Peyer's patch (tissue), 4 donors: Measurements from ENCODE around the gene GPX5. TPM values are rescaled to one million over a fixed set of nuclear protein-coding genes. Genes with fewer than 3 reads are reported as not detected.

Source experiments
- DNase-seq, 3 donors: peaks; one replicate each; pipeline ENCODE4 v3.0.0-alpha.2; 2017 to 2019
- H3K27ac ChIP-seq, 4 donors: fragments of 200-600 bp; sonication (generic); one replicate each; pipeline ENCODE4 v1.5.1; 2016 to 2019
- H3K27me3 ChIP-seq, 2 donors: fragments of 200-600 bp; sonication (generic); one replicate each; pipeline ENCODE4 v1.5.1; 2019
- H3K36me3 ChIP-seq, 3 donors: fragments of 200-600 bp; sonication (generic); one replicate each; pipeline ENCODE4 v1.5.1; 2016 to 2019
- H3K4me1 ChIP-seq, 4 donors: fragments of 200-600 bp; sonication (generic); one replicate each; pipeline ENCODE4 v1.5.1; 2016 to 2019
- H3K4me3 ChIP-seq, 4 donors: fragments of 200-600 bp; sonication (generic); 1 replicate in 3 of 4; 2 replicates in 1 of 4; pipeline ENCODE4 v1.5.1; 2016 to 2019; ENCODE audit warnings: mild to moderate bottlenecking in 1 of 4
- H3K9me3 ChIP-seq, 4 donors: fragments of 200-600 bp; sonication (generic); one replicate each; pipeline ENCODE4 v1.5.1; 2016 to 2019; ENCODE audit warnings: mild to moderate bottlenecking in 1 of 4
- POLR2A ChIP-seq, 2 donors: fragments of 450-650 bp; IDR thresholded peaks; one replicate each; pipeline ENCODE4 v1.5.1; 2017; ENCODE audit warnings: antibody characterized with exemption in 2 of 2, mild to moderate bottlenecking in 2 of 2, moderate library complexity in 2 of 2
- total RNA-seq, 4 donors: library from RNA; depleted of rRNA; stranded (reverse); fragments of >200 nt; gene quantifications; one replicate each; pipeline ENCODE4 v1.1.0, GENCODE V29; 2016
- TF ChIP-seq, protein P1 (sequence below), 6 experiments: fragments of 450-650 bp in 4 of 6; fragments of 200-600 bp in 2 of 6; sonication (generic) in 1 of 6; IDR thresholded peaks; one replicate each; pipeline ENCODE4 v1.5.1; 2017 to 2019; ENCODE audit warnings: antibody characterized with exemption in 6 of 6, mild to moderate bottlenecking in 3 of 6, moderate library complexity in 1 of 6

GPX5 gene
- total RNA-seq, 4 donors from 2014 or later = not detected

DNA sequence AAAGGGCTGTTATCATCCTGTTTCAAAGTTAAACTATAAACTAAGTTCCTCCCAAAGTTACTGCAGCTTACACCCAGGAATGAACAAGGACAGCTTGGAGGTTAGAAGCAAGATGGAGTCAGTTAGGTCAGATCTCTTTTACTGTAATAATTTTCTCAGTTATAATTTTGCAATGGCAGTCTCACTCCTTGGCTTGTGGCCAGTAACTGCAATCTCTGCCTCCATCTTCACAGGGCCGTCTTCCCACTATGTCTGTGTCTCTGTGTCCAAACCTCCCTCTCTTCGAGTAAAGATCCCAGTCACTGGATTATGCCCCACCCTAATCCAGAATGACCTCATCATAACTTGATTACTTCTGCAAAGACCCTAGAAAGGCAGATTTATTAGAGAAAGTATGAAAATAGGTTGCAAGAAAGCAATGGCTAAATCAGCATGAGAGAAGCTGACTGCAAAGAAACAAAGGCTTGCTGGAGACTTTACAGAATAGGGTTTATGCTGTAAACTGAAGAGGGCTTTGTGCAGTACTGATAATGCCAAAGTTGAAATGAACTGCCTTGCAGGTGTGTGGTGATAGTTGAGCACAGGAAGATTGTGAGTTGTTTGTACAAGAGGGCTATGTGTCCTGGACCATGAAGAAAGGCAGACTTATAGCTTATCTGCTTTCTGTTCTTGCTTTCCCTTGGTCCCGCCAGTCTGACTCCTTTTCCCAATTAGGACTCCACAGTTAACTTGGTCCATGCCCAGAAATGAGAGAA, 38.5 kb upstream of the GPX5 start:
- H3K4me3 ChIP-seq = no peak overlapping the region

DNA sequence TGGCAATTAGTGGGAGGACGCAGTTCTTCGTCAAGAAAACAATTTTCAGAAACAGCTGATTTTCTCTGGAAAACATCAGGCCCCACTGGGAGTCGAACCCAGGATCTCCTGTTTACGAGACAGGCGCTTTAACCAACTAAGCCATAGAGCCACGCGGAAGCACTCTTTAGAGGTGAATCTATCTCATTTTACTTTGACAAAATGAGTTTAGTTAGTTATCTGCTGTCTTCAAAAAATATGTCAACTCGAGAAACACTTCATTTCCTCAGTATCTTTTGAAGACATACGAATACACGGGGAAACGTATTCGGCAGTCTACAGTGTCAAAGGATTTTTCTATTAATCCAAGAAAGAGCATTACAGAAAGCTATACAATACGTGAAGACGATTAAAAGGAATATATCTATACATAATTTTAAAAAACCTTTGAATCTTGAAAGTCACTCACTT, 36.7 kb upstream of the GPX5 start:
- H3K27ac ChIP-seq = no peak overlapping the region
- H3K9me3 ChIP-seq = no peaks in the 10 kb centered on the region
- no peak for DNase-seq
- H3K27me3 ChIP-seq = no peaks in the 10 kb centered on the region
- H3K4me1 ChIP-seq = no peaks in the 10 kb centered on the region
- no peaks in the 10 kb centered on the region for H3K36me3 ChIP-seq
- TF ChIP-seq POLR2A (IDR thresholded peaks at IDR 0.05) = no peak
- TF ChIP-seq, protein P1, sequence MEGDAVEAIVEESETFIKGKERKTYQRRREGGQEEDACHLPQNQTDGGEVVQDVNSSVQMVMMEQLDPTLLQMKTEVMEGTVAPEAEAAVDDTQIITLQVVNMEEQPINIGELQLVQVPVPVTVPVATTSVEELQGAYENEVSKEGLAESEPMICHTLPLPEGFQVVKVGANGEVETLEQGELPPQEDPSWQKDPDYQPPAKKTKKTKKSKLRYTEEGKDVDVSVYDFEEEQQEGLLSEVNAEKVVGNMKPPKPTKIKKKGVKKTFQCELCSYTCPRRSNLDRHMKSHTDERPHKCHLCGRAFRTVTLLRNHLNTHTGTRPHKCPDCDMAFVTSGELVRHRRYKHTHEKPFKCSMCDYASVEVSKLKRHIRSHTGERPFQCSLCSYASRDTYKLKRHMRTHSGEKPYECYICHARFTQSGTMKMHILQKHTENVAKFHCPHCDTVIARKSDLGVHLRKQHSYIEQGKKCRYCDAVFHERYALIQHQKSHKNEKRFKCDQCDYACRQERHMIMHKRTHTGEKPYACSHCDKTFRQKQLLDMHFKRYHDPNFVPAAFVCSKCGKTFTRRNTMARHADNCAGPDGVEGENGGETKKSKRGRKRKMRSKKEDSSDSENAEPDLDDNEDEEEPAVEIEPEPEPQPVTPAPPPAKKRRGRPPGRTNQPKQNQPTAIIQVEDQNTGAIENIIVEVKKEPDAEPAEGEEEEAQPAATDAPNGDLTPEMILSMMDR (IDR thresholded peaks at IDR 0.05) = no peak
- H3K4me3 ChIP-seq = peak overlapping the region in 1 of 4 donors; percentile 34

More for the DNA sequence above, 38.5 kb upstream of the GPX5 start:
- Histone ChIP-seq H3K36me3 (no peaks in the 10 kb centered on the region), H3K27me3 (no peaks in the 10 kb centered on the region), H3K9me3 (no peaks in the 10 kb centered on the region), H3K4me1 (no peaks in the 10 kb centered on the region), H3K27ac (no peak overlapping the region)
- DNase-seq = no peak
- TF ChIP-seq, protein P1 (IDR thresholded peaks at IDR 0.05) = no peak

DNA sequence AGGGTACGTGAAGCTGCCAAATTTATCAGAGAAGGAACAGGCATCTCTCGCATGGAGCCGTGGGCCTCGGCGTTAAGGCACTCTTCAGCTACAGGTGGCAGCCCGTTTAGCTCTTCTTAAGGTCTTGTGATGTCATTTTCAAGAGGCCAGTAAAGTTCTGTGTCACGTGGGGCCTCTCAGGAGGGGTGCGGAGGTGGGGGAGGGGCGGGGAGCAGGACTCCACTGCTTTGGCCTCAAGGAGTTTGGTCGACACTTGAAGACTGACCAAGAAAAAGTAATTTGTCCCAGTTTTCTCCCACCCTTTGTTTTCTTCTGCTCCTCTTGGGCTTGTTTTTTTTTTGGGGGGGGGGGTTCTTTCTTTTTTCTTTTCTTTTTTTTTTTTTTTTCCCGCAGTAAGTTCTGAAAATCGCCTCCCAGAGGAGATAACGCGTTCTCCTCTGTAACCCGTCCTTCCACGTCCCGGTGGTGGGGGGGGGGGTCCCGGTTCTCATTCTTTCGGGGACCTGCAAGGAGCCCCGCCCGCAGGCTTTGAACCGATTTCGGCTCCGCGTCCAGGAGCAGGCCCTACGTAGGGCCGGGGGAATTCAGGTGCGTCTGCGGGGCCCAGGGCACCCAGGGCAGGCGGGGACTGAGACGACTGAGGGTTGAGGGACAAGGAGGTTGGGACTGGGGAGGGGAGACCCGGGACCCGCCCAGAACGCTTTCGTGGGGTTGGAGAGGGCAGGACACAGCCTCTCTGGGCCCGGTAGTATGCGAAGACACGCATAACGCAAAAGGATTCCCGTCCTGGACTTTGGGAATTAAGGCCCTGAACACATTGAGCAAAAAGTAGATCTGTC, 36.1 kb upstream of the GPX5 start:
- Histone ChIP-seq H3K27me3 (no peaks in the 10 kb centered on the region), H3K27ac (no peak overlapping the region), H3K4me3 (peak overlapping the region in 3 of 4 donors; percentile 22 to 34 (median 27))

DNA sequence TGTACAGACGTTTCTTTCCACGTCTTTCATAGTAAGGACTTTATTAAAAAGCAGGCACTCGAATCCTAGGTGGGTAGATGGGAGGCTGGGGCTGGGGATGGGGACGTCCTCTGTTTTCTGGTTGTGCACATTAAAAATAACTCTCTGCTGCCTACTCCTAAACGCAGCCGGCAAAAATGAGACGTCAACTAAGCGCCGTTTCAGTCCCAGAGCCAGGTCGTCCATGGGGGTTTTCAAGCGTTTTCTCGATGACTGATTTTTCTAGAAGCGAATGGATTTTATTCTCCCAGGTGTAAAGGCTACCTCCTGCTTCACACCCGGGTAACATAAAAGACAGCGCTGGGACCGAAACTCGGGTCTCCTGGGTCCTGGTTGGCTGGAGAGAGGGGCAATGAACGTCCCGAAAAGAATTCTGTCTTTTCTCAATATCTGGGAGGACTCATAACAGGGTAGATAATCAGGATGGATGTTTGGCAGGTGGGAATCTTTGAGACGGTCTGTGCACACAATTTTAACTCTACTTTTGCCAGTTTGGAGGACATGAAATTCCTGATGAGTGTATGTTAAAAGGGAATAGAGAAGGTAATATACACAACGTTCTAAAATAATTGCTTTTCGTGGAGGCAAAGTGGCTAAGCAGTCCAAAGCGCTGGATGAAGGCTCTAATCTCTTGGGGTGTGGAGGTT, 35.3 kb upstream of the GPX5 start:
- no peaks in the 10 kb centered on the region for H3K36me3 ChIP-seq
- H3K9me3 ChIP-seq = no peaks in the 10 kb centered on the region
- TF ChIP-seq, protein P1 (IDR thresholded peaks at IDR 0.05) = no peak
- no peak for TF ChIP-seq POLR2A (IDR thresholded peaks at IDR 0.05)
- H3K4me1 ChIP-seq = no peaks in the 10 kb centered on the region
- peak overlapping the region in 2 of 4 donors; percentile 22 to 34 for H3K4me3 ChIP-seq
- no peak for DNase-seq
- H3K27me3 ChIP-seq = no peaks in the 10 kb centered on the region
- H3K27ac ChIP-seq = no peak overlapping the region

More for the DNA sequence above, 36.1 kb upstream of the GPX5 start:
- Histone ChIP-seq H3K9me3 (no peaks in the 10 kb centered on the region), H3K4me1 (no peaks in the 10 kb centered on the region), H3K36me3 (no peaks in the 10 kb centered on the region)
- DNase-seq = peak in 2 of 3 donors; percentile 26 to 62
- TF ChIP-seq POLR2A (IDR thresholded peaks at IDR 0.05) = no peak
- TF ChIP-seq, protein P1 (IDR thresholded peaks at IDR 0.05) = no peak

DNA sequence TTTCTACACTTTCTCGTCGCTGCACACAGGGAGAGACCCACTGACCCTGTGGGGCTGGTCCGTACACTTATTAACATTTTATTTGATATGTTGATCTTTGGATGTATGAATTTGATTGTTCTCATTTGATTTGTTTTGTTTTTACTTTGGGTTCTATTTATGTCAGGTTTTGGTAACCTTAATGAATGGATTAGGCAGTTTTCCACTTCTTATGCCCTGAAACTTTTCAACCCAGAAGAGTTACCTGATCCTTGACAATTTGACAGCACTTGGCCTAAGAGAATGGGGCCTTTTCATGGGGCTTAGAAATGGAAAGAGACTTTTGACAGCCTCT, 33.7 kb upstream of the GPX5 start:
- no peaks in the 10 kb centered on the region for H3K9me3 ChIP-seq
- no peak for TF ChIP-seq POLR2A (IDR thresholded peaks at IDR 0.05)
- TF ChIP-seq, protein P1 (IDR thresholded peaks at IDR 0.05) = no peak
- no peak overlapping the region for H3K4me3 ChIP-seq
- no peak for DNase-seq
- H3K4me1 ChIP-seq = no peaks in the 10 kb centered on the region
- H3K27me3 ChIP-seq = no peaks in the 10 kb centered on the region
- no peaks in the 10 kb centered on the region for H3K36me3 ChIP-seq
- no peak overlapping the region for H3K27ac ChIP-seq
